Activated naive CD4-positive, alpha-beta T cell treated with anti-CD3 and anti-CD28 coated beads, Interleukin-2, amount 10 ng/mL, durations not matched to agents 7 days and 5 days (primary cell): ENCODE results near the gene RGS12.

ENCODE experiments used
- CTCF ChIA-PET: fragments of 350-600 bp; sonication (Branson Sonifier 250); formaldehyde crosslinking; loops from one replicate; lab custom pipeline; 2021; ENCODE audit warnings: antibody characterized with exemption; lab: Charles Lee
- DNase-seq: peaks from one replicate; pipeline ENCODE4 v3.0.0-alpha.2; 2020
- H3K27ac Mint-ChIP-seq: one replicate; pipeline ENCODE4 v1.8.0; 2021; ENCODE audit warnings: mild to moderate bottlenecking, moderate library complexity, mixed read lengths
- H3K27me3 Mint-ChIP-seq: one replicate; pipeline ENCODE4 v1.8.0; 2021; ENCODE audit warnings: mild to moderate bottlenecking, mixed read lengths
- H3K36me3 Mint-ChIP-seq: one replicate; pipeline ENCODE4 v1.8.0; 2021; ENCODE audit warnings: mixed read lengths
- H3K4me1 Mint-ChIP-seq: one replicate; pipeline ENCODE4 v1.8.0; 2021; ENCODE audit warnings: mixed read lengths
- H3K4me3 Mint-ChIP-seq: one replicate; pipeline ENCODE4 v1.8.0; 2021; ENCODE audit warnings: mild to moderate bottlenecking, moderate library complexity, mixed read lengths
- H3K9me3 Mint-ChIP-seq: one replicate; pipeline ENCODE4 v1.8.0; 2021; ENCODE audit warnings: mixed read lengths

Gene RGS12

GRCh38 chr4:3313556-3314228, 20.9 kb downstream of the RGS12 start:
- CTCF ChIA-PET, result no interaction called here
- H3K27me3 Mint-ChIP-seq, result peaks cover 31% of the 10 kb centered on the region
- H3K9me3 Mint-ChIP-seq, result no peaks in the 10 kb centered on the region
- H3K36me3 Mint-ChIP-seq, result no peaks in the 10 kb centered on the region
- H3K27ac Mint-ChIP-seq, result no peak overlapping the region
- no peak for DNase-seq
- H3K4me3 Mint-ChIP-seq, result no peak overlapping the region
- H3K4me1 Mint-ChIP-seq, result no peaks in the 10 kb centered on the region

GRCh38 chr4:3314706-3315260, 22.0 kb downstream of the RGS12 start:
- CTCF ChIA-PET, result no interaction called here
- Mint-ChIP-seq H3K27ac (no peak overlapping the region), H3K36me3 (no peaks in the 10 kb centered on the region), H3K9me3 (no peaks in the 10 kb centered on the region), H3K4me3 (no peak overlapping the region), H3K27me3 (peaks cover 26% of the 10 kb centered on the region), H3K4me1 (no peaks in the 10 kb centered on the region)
- no peak for DNase-seq

DNA sequence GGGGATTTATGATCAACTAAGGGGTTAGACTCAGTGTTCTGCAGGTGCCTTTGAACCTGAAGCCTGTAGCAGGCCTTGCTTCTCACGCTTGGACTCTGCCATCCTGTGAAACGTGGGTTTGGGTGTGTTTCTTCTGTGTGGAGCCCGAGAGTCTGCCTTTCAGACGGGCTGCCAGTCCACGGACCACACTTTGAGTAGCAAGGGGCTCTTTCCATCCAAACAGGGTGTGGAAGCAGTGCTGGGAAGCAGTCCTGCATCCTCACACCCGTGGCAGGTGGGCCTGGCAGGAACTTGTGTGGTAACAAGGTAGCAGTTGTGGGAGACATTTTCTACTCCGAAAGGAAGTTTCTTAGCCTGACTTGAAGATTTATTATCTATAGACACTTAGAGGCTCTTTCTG, 22.7 kb downstream of the RGS12 start:
- CTCF ChIA-PET, result no interaction called here
- Mint-ChIP-seq H3K9me3 (no peaks in the 10 kb centered on the region), H3K36me3 (no peaks in the 10 kb centered on the region), H3K4me3 (no peak overlapping the region), H3K4me1 (no peaks in the 10 kb centered on the region), H3K27ac (no peak overlapping the region), H3K27me3 (peaks cover 21% of the 10 kb centered on the region)
- no peak for DNase-seq

DNA sequence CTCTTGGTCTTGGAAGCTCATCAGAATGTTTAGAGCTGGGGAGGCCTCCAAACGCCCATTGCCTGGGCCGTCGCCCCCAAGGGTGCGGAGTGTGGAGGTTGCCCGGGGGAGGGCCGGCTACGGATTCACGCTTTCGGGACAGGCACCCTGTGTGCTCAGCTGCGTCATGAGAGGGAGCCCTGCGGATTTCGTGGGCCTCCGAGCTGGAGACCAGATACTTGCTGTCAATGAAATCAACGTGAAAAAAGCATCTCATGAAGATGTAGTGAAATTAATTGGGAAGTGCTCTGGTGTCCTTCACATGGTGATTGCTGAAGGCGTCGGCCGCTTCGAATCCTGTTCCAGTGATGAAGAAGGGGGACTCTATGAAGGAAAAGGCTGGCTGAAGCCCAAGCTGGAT, 23.3 kb downstream of the RGS12 start:
- Mint-ChIP-seq H3K4me3 (no peak overlapping the region), H3K4me1 (no peaks in the 10 kb centered on the region), H3K27ac (no peak overlapping the region), H3K27me3 (peaks cover 17% of the 10 kb centered on the region), H3K9me3 (no peaks in the 10 kb centered on the region), H3K36me3 (no peaks in the 10 kb centered on the region)
- no peak for DNase-seq
- CTCF ChIA-PET, result no interaction called here

DNA sequence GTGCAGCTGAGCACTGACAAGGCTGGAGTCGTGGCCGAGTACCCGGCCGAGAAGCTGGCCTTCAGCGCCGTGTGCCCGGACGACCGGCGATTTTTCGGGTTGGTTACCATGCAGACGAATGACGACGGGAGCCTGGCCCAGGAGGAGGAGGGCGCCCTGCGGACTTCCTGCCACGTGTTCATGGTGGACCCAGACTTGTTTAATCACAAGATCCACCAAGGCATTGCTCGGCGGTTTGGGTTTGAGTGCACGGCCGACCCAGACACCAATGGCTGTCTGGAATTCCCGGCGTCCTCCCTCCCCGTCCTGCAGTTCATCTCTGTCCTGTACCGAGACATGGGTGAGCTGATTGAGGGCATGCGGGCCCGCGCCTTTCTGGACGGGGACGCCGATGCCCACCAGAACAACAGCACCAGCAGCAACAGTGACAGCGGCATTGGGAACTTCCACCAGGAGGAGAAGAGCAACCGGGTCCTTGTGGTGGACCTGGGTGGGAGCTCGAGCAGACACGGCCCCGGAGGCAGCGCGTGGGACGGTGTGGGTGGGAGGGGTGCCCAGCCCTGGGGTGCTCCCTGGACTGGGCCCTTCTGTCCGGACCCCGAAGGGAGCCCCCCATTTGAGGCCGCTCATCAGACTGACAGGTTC, 24.3 kb downstream of the RGS12 start:
- no peak overlapping the region for H3K27ac Mint-ChIP-seq
- H3K27me3 Mint-ChIP-seq, result peaks cover 12% of the 10 kb centered on the region
- DNase-seq, result no peak
- no peaks in the 10 kb centered on the region for H3K36me3 Mint-ChIP-seq
- CTCF ChIA-PET, result no interaction called here
- no peak overlapping the region for H3K4me3 Mint-ChIP-seq
- H3K4me1 Mint-ChIP-seq, result no peaks in the 10 kb centered on the region
- no peaks in the 10 kb centered on the region for H3K9me3 Mint-ChIP-seq

DNA sequence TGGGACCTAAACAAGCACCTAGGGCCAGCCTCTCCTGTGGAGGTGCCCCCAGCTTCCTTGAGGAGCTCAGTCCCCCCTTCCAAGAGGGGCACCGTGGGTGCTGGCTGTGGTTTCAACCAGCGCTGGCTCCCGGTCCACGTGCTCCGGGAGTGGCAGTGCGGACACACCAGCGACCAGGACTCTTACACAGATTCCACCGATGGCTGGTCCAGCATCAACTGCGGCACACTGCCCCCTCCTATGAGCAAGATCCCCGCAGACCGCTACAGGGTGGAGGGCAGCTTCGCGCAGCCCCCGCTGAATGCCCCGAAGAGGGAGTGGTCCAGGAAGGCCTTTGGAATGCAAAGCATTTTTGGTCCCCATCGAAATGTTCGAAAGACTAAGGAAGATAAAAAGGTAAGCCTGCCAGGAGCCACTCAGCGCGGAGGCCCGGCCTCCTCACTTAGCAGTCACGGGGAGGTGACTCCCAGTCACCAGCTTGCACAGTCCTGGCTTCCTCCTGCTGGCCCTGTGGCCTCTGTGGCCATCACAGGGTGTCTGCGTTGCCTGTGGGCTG, 24.9 kb downstream of the RGS12 start:
- CTCF ChIA-PET, result interaction anchor here (0.9 to 1.9 kb wide), 2 partner anchors 117 to 162 kb away, joined by 3 to 5 read pairs; no protein-coding TSS in a partner anchor
- peaks cover 7% of the 10 kb centered on the region for H3K27me3 Mint-ChIP-seq
- DNase-seq, result no peak
- no peaks in the 10 kb centered on the region for H3K4me1 Mint-ChIP-seq
- H3K4me3 Mint-ChIP-seq, result no peak overlapping the region
- no peaks in the 10 kb centered on the region for H3K9me3 Mint-ChIP-seq
- no peak overlapping the region for H3K27ac Mint-ChIP-seq
- H3K36me3 Mint-ChIP-seq, result no peaks in the 10 kb centered on the region

DNA sequence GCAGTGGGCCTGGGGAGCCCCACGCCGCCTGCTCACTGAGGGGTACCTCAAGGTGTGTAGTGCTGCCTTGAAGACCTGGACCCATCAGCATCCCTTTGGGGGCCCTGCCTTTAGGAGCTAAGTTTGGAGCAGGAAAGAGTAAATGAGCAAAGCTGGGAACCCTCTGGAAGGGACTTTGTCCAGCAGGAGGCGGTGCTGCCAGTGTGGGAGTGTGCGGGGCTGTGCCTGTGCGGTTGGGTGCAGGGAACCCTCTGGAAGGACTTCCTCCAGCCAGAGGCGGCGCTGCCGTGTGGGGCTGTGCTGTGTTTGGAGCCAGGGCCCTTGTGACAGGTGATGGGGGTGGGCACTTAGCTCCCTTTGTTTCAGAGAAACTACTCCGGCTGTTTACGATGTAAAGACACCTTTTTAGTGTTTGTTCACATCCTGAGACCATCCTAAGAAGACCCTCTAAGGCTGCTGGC, 25.8 kb downstream of the RGS12 start:
- Mint-ChIP-seq H3K4me3 (no peak overlapping the region), H3K36me3 (no peaks in the 10 kb centered on the region), H3K9me3 (no peaks in the 10 kb centered on the region), H3K27ac (no peak overlapping the region), H3K27me3 (peaks cover 6% of the 10 kb centered on the region), H3K4me1 (no peaks in the 10 kb centered on the region)
- CTCF ChIA-PET, result interaction anchor here (0.8 to 1.9 kb wide), 3 partner anchors 9 to 162 kb away, joined by 3 to 5 read pairs (median 3); no protein-coding TSS in a partner anchor
- peak; percentile 20 for DNase-seq

- DNase-seq, result no peak
- Mint-ChIP-seq H3K27ac (no peak overlapping the region), H3K4me3 (no peak overlapping the region), H3K4me1 (no peaks in the 10 kb centered on the region), H3K9me3 (no peaks in the 10 kb centered on the region), H3K27me3 (peaks cover 9% of the 10 kb centered on the region), H3K36me3 (no peaks in the 10 kb centered on the region)
- CTCF ChIA-PET, result no interaction called here
Measured at GRCh38 chr4:3320361-3321023, 27.7 kb downstream of the RGS12 start.

DNA sequence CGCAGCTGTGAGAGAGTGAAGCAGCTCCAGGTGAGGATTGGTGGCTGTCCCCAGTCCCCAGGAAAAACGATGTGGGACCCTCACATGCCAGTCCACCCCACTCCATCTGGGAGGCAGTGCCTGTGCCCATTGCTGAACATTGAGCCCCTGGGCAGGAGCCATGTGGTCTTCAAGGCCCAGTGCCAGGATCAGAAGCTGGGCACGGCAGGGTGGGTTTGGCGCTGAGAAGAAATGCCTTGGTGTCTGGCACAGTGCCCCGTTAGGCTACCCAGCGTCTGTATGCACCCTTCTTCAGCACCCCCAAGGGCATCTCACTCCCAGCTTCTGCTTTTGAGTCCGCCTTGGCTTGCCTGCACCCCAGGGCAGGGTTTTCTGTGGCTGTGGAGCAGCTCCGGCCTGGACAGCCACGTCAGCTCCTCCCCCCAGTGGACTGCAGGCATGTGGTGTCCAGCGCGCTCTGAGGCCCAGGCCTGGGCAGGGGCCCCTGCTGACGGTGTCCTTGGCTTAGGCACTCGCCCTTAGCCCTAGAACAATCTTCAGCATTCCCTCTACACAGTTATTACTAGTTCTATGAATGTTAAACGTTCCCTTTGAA, 28.6 kb downstream of the RGS12 start:
- CTCF ChIA-PET, result no interaction called here
- Mint-ChIP-seq H3K27ac (no peak overlapping the region), H3K9me3 (no peaks in the 10 kb centered on the region), H3K4me3 (no peak overlapping the region), H3K36me3 (no peaks in the 10 kb centered on the region), H3K27me3 (peaks cover 12% of the 10 kb centered on the region), H3K4me1 (no peaks in the 10 kb centered on the region)
- DNase-seq, result no peak

- no peaks in the 10 kb centered on the region for H3K9me3 Mint-ChIP-seq
- CTCF ChIA-PET, result interaction anchor here (0.8 kb wide), 1 partner anchor 97 kb away, joined by 3 read pairs; no protein-coding TSS in a partner anchor
- no peaks in the 10 kb centered on the region for H3K36me3 Mint-ChIP-seq
- no peak overlapping the region for H3K4me3 Mint-ChIP-seq
- H3K27ac Mint-ChIP-seq, result no peak overlapping the region
- peaks cover 12% of the 10 kb centered on the region for H3K27me3 Mint-ChIP-seq
- no peak for DNase-seq
- H3K4me1 Mint-ChIP-seq, result no peaks in the 10 kb centered on the region
Measured at GRCh38 chr4:3322059-3322550, 29.3 kb downstream of the RGS12 start.

- CTCF ChIA-PET, result no interaction called here
- peaks cover 12% of the 10 kb centered on the region for H3K27me3 Mint-ChIP-seq
- H3K4me1 Mint-ChIP-seq, result no peaks in the 10 kb centered on the region
- DNase-seq, result no peak
- H3K4me3 Mint-ChIP-seq, result no peak overlapping the region
- no peak overlapping the region for H3K27ac Mint-ChIP-seq
- H3K36me3 Mint-ChIP-seq, result no peaks in the 10 kb centered on the region
- no peaks in the 10 kb centered on the region for H3K9me3 Mint-ChIP-seq
Measured at GRCh38 chr4:3323071-3323481, 30.3 kb downstream of the RGS12 start.

GRCh38 chr4:3324093-3324815, 31.4 kb downstream of the RGS12 start:
- Mint-ChIP-seq H3K27ac (no peak overlapping the region), H3K4me1 (no peaks in the 10 kb centered on the region), H3K27me3 (peaks cover 12% of the 10 kb centered on the region), H3K9me3 (no peaks in the 10 kb centered on the region), H3K4me3 (no peak overlapping the region), H3K36me3 (no peaks in the 10 kb centered on the region)
- no peak for DNase-seq
- CTCF ChIA-PET, result interaction anchor here (0.7 kb wide), 1 partner anchor 126 kb away, joined by 3 read pairs; no protein-coding TSS in a partner anchor
